ENCODE data around the gene PAX4. TPM values are rescaled to one million over a fixed set of nuclear protein-coding genes. Genes with fewer than 3 reads are reported as not detected.

The PAX4 gene
- total and polyA plus RNA-seq, 2 experiments from 2014 or later, result not detected

GRCh38 chr7:127638197-127638596 is 20.3 kb upstream of the PAX4 start:
- Histone ChIP-seq H3K4me1 (ENCODE audit: low read depth) (no peaks in the 10 kb centered on the region), H3K9me3 (ENCODE audit: low read depth) (no peaks in the 10 kb centered on the region), H3K4me3 (no peak overlapping the region), H3K27me3 (no peaks in the 10 kb centered on the region), H3K27ac (no peak overlapping the region), H3K36me3 (no peaks in the 10 kb centered on the region)
- TF ChIP-seq CTCF (IDR thresholded peaks at IDR 0.05; ENCODE audit: low read depth, low read length), result no peak
- no peak for DNase-seq (ENCODE audit: low read depth in 1 of 2, low spot score in 1 of 2)

- H3K36me3 ChIP-seq, result no peaks in the 10 kb centered on the region
- no peak for DNase-seq (ENCODE audit: low read depth in 1 of 2, low spot score in 1 of 2)
- no peaks in the 10 kb centered on the region for H3K27me3 ChIP-seq
- no peak overlapping the region for H3K4me3 ChIP-seq
- TF ChIP-seq CTCF (IDR thresholded peaks at IDR 0.05; ENCODE audit: low read depth, low read length), result no peak
- no peaks in the 10 kb centered on the region for H3K9me3 ChIP-seq (ENCODE audit: low read depth)
- H3K27ac ChIP-seq, result no peak overlapping the region
- no peaks in the 10 kb centered on the region for H3K4me1 ChIP-seq (ENCODE audit: low read depth)
These were observed 17.8 kb upstream of the PAX4 start for GRCh38 chr7:127635659-127636285.

GRCh38 chr7:127632276-127632910 is 14.5 kb upstream of the PAX4 start:
- H3K4me3 ChIP-seq, result no peak overlapping the region
- no peaks in the 10 kb centered on the region for H3K9me3 ChIP-seq (ENCODE audit: low read depth)
- no peaks in the 10 kb centered on the region for H3K36me3 ChIP-seq
- peak in 1 of 2 donors; percentile 49 for DNase-seq (ENCODE audit: low read depth in 1 of 2, low spot score in 1 of 2)
- no peaks in the 10 kb centered on the region for H3K4me1 ChIP-seq (ENCODE audit: low read depth)
- H3K27ac ChIP-seq, result no peak overlapping the region
- H3K27me3 ChIP-seq, result no peaks in the 10 kb centered on the region
- TF ChIP-seq CTCF (IDR thresholded peaks at IDR 0.05; ENCODE audit: low read depth, low read length), result no peak

GRCh38 chr7:127629268-127629854 is 11.4 kb upstream of the PAX4 start:
- Histone ChIP-seq H3K4me3 (no peak overlapping the region), H3K27ac (no peak overlapping the region), H3K27me3 (no peaks in the 10 kb centered on the region), H3K36me3 (no peaks in the 10 kb centered on the region), H3K4me1 (ENCODE audit: low read depth) (no peaks in the 10 kb centered on the region), H3K9me3 (ENCODE audit: low read depth) (no peaks in the 10 kb centered on the region)
- peak; percentile 63 for TF ChIP-seq CTCF (IDR thresholded peaks at IDR 0.05; ENCODE audit: low read depth, low read length)
- peak in 1 of 2 donors; percentile 61 for DNase-seq (ENCODE audit: low read depth in 1 of 2, low spot score in 1 of 2)

GRCh38 chr7:127628445-127628844 is 10.5 kb upstream of the PAX4 start:
- no peaks in the 10 kb centered on the region for H3K9me3 ChIP-seq (ENCODE audit: low read depth)
- H3K4me3 ChIP-seq, result no peak overlapping the region
- no peaks in the 10 kb centered on the region for H3K36me3 ChIP-seq
- DNase-seq (ENCODE audit: low read depth in 1 of 2, low spot score in 1 of 2), result peak in 1 of 2 donors; percentile 9
- no peaks in the 10 kb centered on the region for H3K4me1 ChIP-seq (ENCODE audit: low read depth)
- TF ChIP-seq CTCF (IDR thresholded peaks at IDR 0.05; ENCODE audit: low read depth, low read length), result peak; percentile 26
- no peak overlapping the region for H3K27ac ChIP-seq
- no peaks in the 10 kb centered on the region for H3K27me3 ChIP-seq

Data from cardiac muscle cell (in vitro differentiated cells and primary cell).